Retinal pigment epithelial cell (primary cell): Measurements from ENCODE around the gene SUFU.

Experiments used
- DNase-seq: peaks from one replicate; pipeline ENCODE4 v3.0.0-alpha.2; 2010; ENCODE audit warnings: low read depth
- H3K4me3 ChIP-seq: 2 replicates; pipeline ENCODE4 v1.5.1; 2011; ENCODE audit warnings: mild to moderate bottlenecking, low read length, control low read depth, moderate library complexity
- CTCF ChIP-seq: conservative IDR thresholded peaks from 2 replicates; pipeline ENCODE4 v1.5.1; 2011; ENCODE audit warnings: low read depth, low read length, control low read depth, inconsistent platforms

SUFU gene

GRCh38 chr10:102617816-102618215, 114.0 kb downstream of the SUFU start:
- TF ChIP-seq CTCF, result no peak
- no peak for DNase-seq
- no peak overlapping the region for H3K4me3 ChIP-seq

GRCh38 chr10:102619281-102619981, 115.7 kb downstream of the SUFU start:
- no peak for DNase-seq
- no peak for TF ChIP-seq CTCF
- H3K4me3 ChIP-seq, result no peak overlapping the region

GRCh38 chr10:102620138-102620590, 116.4 kb downstream of the SUFU start:
- no peak for TF ChIP-seq CTCF
- no peak overlapping the region for H3K4me3 ChIP-seq
- no peak for DNase-seq

GRCh38 chr10:102620591-102621442, 117.0 kb downstream of the SUFU start:
- no peak for TF ChIP-seq CTCF
- no peak overlapping the region for H3K4me3 ChIP-seq
- DNase-seq, result no peak

- no peak for TF ChIP-seq CTCF
- H3K4me3 ChIP-seq, result no peak overlapping the region
These were observed 117.9 kb downstream of the SUFU start for GRCh38 chr10:102621443-102622325.

GRCh38 chr10:102624094-102624493, 120.3 kb downstream of the SUFU start:
- no peak for DNase-seq
- TF ChIP-seq CTCF, result no peak
- no peak overlapping the region for H3K4me3 ChIP-seq

More at GRCh38 chr10:102621443-102622325, 117.9 kb downstream of the SUFU start:
- DNase-seq, result no peak
